GM23248 (cell line): Measurements from ENCODE around the gene TXNDC17. TPM values are rescaled to one million over a fixed set of nuclear protein-coding genes. Genes with fewer than 3 reads are reported as not detected.

Experiments used
- DNase-seq: peaks from one replicate; pipeline ENCODE4 v3.0.0-alpha.2; 2015
- H2AFZ ChIP-seq: fragments of 200-600 bp; sonication (generic); 2 replicates; pipeline ENCODE4 v1.6.1; 2016; ENCODE audit warnings: antibody characterized with exemption
- H3F3A ChIP-seq: fragments of 200-600 bp; sonication (generic); 2 replicates; pipeline ENCODE4 v1.6.1; 2016; ENCODE audit warnings: mild to moderate bottlenecking, antibody characterized with exemption, mixed run types; ENCODE audit not compliant: insufficient read depth
- H3K27ac ChIP-seq: fragments of 200-600 bp; sonication (generic); 2 replicates; pipeline ENCODE4 v1.5.1; 2016; ENCODE audit warnings: mild to moderate bottlenecking
- H3K27me3 ChIP-seq: fragments of 200-600 bp; sonication (generic); replicated peaks from 2 replicates; pipeline ENCODE4 v1.6.1; 2016; ENCODE audit warnings: mild to moderate bottlenecking; ENCODE audit not compliant: insufficient read depth
- H3K36me3 ChIP-seq: fragments of 200-600 bp; sonication (generic); 2 replicates; pipeline ENCODE4 v1.6.1; 2016; ENCODE audit warnings: low read depth, mild to moderate bottlenecking
- H3K4me1 ChIP-seq: fragments of 200-600 bp; sonication (generic); 2 replicates; pipeline ENCODE4 v1.6.1; 2016; ENCODE audit warnings: mild to moderate bottlenecking; ENCODE audit not compliant: insufficient read depth
- H3K4me2 ChIP-seq: fragments of 200-600 bp; sonication (generic); one replicate; pipeline ENCODE4 v1.6.1; 2016; ENCODE audit warnings: mild to moderate bottlenecking; ENCODE audit not compliant: unreplicated experiment
- H3K4me3 ChIP-seq: fragments of 200-600 bp; sonication (generic); 2 replicates; pipeline ENCODE4 v1.5.1; 2016; ENCODE audit warnings: mild to moderate bottlenecking
- H3K79me2 ChIP-seq: fragments of 200-600 bp; sonication (generic); 2 replicates; pipeline ENCODE4 v1.6.1; 2016; ENCODE audit warnings: mild to moderate bottlenecking; ENCODE audit not compliant: insufficient read depth
- H3K9ac ChIP-seq: fragments of 200-600 bp; sonication (generic); 2 replicates; pipeline ENCODE4 v1.6.1; 2016; ENCODE audit warnings: mild to moderate bottlenecking
- H3K9me2 ChIP-seq: fragments of 200-600 bp; sonication (generic); 2 replicates; pipeline ENCODE4 v1.6.1; 2016; ENCODE audit warnings: mixed run types, mild to moderate bottlenecking, moderate library complexity; ENCODE audit not compliant: insufficient read depth
- H3K9me3 ChIP-seq: fragments of 200-600 bp; sonication (generic); one replicate; pipeline ENCODE4 v1.6.1; 2017; ENCODE audit warnings: low read depth
- H4K20me1 ChIP-seq: fragments of 200-600 bp; sonication (generic); 2 replicates; pipeline ENCODE4 v1.6.0; 2016; ENCODE audit not compliant: insufficient read depth
- EZH2 ChIP-seq: fragments of 200-600 bp; sonication (generic); IDR thresholded peaks from 2 replicates; pipeline ENCODE4 v1.6.1; 2018; ENCODE audit warnings: antibody characterized with exemption, mild to moderate bottlenecking; ENCODE audit not compliant: insufficient read depth, poor library complexity, severe bottlenecking
- EZH2phosphoT487 ChIP-seq: fragments of 200-600 bp; sonication (generic); IDR thresholded peaks from 2 replicates; pipeline ENCODE4 v1.6.1; 2018; ENCODE audit warnings: antibody characterized with exemption, moderate library complexity, mild to moderate bottlenecking, low read depth; ENCODE audit not compliant: insufficient read depth
- WGBS, 2 experiments: methylation state at CpG; one replicate each; pipeline ENCODE4 v1.1.6; 2015 to 2017; ENCODE audit warnings: low lambda C conversion rate in 2 of 2, low coverage in 1 of 2; ENCODE audit errors: missing lambda C conversion rate in 2 of 2; 5-methylcytosine and 5-hydroxymethylcytosine counted together
- in situ Hi-C: fragments of 300-500 bp; cut with MboI; formaldehyde crosslinking; loops from 2 replicates; pipeline ENCODE4 v1.15.0; 2020
- polyA plus RNA-seq: library from polyadenylated mRNA; unstranded; fragments of >200 nt; fragmentation: Nextera tagmentation; extraction: Ambion mirVana; gene quantifications from 2 replicates; pipeline ENCODE4 v1.2.1, GENCODE V29; 2016
- total RNA-seq: library from RNA; depleted of rRNA; stranded (reverse); fragments of >200 nt; shearing (Covaris generic); gene quantifications from 2 replicates; pipeline ENCODE4 v1.2.3, GENCODE V29; 2014

The TXNDC17 gene
- total and polyA plus RNA-seq, 2 experiments from 2014 or later, result 152 to 630 TPM

DNA sequence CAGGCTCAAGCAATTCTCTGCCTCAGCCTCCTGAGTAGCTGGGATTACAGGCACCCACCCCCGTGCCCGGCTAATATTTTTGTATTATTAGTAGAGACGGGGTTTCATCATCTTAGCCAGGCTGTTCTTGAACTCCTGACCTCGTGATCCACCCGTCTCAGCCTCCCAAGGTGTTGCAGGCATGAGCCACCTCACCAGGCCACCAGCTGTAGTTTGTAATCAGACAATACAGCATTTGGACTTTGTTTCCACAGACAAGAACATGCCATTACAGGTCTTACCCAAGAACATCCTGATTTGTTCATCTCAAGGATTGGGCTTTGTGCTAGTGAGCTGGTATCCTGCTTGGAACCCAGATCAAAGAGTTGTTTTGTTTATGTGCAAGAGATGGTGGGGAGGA is 40.8 kb downstream of the TXNDC17 start:
- H3K9me2 ChIP-seq, result no peaks in the 10 kb centered on the region
- DNase-seq, result no peak
- no peaks in the 10 kb centered on the region for H3K79me2 ChIP-seq
- no peak overlapping the region for H3K4me2 ChIP-seq
- in situ Hi-C loops, result no loop called here
- H3K9ac ChIP-seq, result no peak overlapping the region
- H3K27ac ChIP-seq, result no peak overlapping the region
- H3K27me3 ChIP-seq, result peaks cover 41% of the 10 kb centered on the region
- 52 to 58% methylated on average over 5 of the region's 5 CpGs for WGBS, 2 experiments
- H2AFZ ChIP-seq, result no peak overlapping the region
- H3K4me3 ChIP-seq, result no peak overlapping the region
- H3F3A ChIP-seq, result no peaks in the 10 kb centered on the region
- H3K9me3 ChIP-seq, result no peaks in the 10 kb centered on the region
- TF ChIP-seq EZH2 (no peak), EZH2phosphoT487 (no peak)
- H3K4me1 ChIP-seq, result no peaks in the 10 kb centered on the region
- no peaks in the 10 kb centered on the region for H3K36me3 ChIP-seq
- no peaks in the 10 kb centered on the region for H4K20me1 ChIP-seq

DNA sequence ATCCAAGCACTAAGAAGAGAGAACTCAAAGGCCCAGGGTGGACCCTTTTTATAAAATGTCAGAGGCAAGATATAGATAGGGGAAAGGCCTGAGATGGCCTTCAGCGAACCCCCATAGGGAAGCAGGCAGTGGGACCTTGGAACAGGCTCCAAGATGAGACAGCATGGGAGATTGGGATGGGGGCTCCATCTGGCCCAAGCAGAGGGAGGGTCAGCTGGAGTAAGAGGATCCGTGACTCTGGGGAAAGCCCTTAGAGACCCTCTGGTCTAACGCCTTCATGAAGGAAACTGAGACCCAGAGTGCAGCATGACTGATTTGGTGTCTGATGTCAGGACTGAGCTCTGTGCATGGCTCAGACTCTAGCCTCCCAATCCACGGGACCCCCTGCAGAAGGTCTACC is 41.5 kb downstream of the TXNDC17 start:
- Histone ChIP-seq H3K36me3 (no peaks in the 10 kb centered on the region), H3K27ac (no peak overlapping the region), H2AFZ (no peak overlapping the region), H3K9me3 (no peaks in the 10 kb centered on the region), H4K20me1 (no peaks in the 10 kb centered on the region), H3K9me2 (no peaks in the 10 kb centered on the region), H3K79me2 (no peaks in the 10 kb centered on the region), H3K4me3 (no peak overlapping the region), H3K4me2 (no peak overlapping the region), H3K9ac (no peak overlapping the region), H3K4me1 (no peaks in the 10 kb centered on the region), H3F3A (no peaks in the 10 kb centered on the region), H3K27me3 (peaks cover 48% of the 10 kb centered on the region)
- TF ChIP-seq EZH2phosphoT487, result no peak
- no peak for TF ChIP-seq EZH2
- DNase-seq, result no peak
- in situ Hi-C loops, result no loop called here
- 41 to 43% methylated on average over 4 of the region's 4 CpGs for WGBS, 2 experiments

DNA sequence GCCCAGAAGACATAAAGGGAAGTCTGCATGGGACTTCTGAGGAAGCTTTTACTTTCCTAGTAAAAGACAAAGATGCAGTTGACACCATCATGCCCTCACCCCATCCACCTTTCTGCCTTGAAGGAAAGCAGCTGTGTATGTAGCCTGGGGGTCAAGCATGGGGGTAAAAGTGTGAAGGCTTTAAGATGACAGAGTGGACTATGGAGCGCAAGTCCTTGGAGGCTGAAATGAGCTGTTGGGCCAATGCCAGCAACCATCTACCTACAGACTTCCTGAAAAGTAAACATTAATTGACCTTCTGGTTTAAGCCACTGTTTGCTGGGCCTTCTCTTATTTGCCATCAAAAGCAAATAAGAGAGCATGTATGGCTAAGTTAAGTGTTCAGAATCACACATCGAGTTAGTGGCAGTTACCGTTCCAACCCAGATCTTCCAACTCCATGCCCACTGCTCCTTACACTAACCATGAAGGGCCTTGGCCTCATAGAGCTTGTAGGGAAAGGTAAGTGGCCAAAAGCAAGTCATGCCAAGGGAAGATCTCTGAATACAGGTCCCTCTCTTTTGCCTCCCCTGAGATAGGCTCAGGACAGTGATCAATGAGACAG is 42.3 kb downstream of the TXNDC17 start:
- no peaks in the 10 kb centered on the region for H3K4me1 ChIP-seq
- H3K9me3 ChIP-seq, result no peaks in the 10 kb centered on the region
- peaks cover 42% of the 10 kb centered on the region for H3K27me3 ChIP-seq
- in situ Hi-C loops, result no loop called here
- no peak overlapping the region for H3K9ac ChIP-seq
- TF ChIP-seq EZH2 (no peak), EZH2phosphoT487 (no peak)
- no peak for DNase-seq
- no peak overlapping the region for H3K4me2 ChIP-seq
- no peak overlapping the region for H3K4me3 ChIP-seq
- 55 to 66% methylated on average over 3 of the region's 3 CpGs for WGBS, 2 experiments
- H3K79me2 ChIP-seq, result no peaks in the 10 kb centered on the region
- no peak overlapping the region for H2AFZ ChIP-seq
- no peaks in the 10 kb centered on the region for H3K36me3 ChIP-seq
- H4K20me1 ChIP-seq, result no peaks in the 10 kb centered on the region
- no peaks in the 10 kb centered on the region for H3F3A ChIP-seq
- H3K27ac ChIP-seq, result no peak overlapping the region
- no peaks in the 10 kb centered on the region for H3K9me2 ChIP-seq

DNA sequence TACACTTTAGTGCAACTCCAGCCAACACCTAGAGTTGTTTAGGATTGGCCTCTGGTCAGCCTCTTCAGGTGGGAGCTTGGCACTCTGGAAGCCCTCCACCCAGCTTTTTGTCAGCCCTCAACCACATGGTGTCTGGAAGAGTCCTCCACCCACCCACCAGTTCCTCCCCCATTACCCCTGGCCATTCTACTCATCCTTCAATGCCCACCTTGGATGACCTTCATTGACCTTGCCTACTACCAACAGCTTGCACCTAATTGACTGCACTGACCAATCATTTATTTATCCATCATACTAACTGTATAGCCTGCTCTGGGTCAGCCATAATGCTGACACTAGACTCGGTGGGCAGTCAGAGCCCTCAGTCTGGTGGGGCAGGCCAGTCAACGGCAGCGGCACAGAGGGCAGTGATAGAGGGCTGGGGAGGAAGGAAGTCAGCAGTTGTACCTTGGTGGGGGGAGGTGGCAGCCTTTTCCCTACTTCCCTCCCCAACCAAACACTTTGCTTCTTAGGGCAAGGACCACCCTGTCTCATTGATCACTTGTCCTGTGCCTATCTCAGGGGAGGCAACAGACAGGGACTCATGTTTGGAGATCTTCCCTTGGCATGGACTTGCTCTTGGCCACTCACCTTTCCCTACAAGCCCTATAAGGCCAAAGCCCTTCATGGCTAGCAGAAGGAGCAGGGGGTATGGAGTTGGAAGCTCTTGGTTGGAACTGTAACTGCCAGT is 43.0 kb downstream of the TXNDC17 start:
- no peak overlapping the region for H3K4me3 ChIP-seq
- H4K20me1 ChIP-seq, result no peaks in the 10 kb centered on the region
- H3K36me3 ChIP-seq, result no peaks in the 10 kb centered on the region
- H2AFZ ChIP-seq, result no peak overlapping the region
- no peaks in the 10 kb centered on the region for H3K9me3 ChIP-seq
- H3K27ac ChIP-seq, result no peak overlapping the region
- H3K4me2 ChIP-seq, result no peak overlapping the region
- 55 to 78% methylated on average over 3 of the region's 3 CpGs for WGBS, 2 experiments
- H3F3A ChIP-seq, result no peaks in the 10 kb centered on the region
- no peak for DNase-seq
- in situ Hi-C loops, result no loop called here
- H3K9ac ChIP-seq, result no peak overlapping the region
- TF ChIP-seq EZH2phosphoT487, result no peak
- TF ChIP-seq EZH2, result no peak
- peaks cover 35% of the 10 kb centered on the region for H3K27me3 ChIP-seq
- H3K4me1 ChIP-seq, result no peaks in the 10 kb centered on the region
- H3K79me2 ChIP-seq, result no peaks in the 10 kb centered on the region
- H3K9me2 ChIP-seq, result no peaks in the 10 kb centered on the region

DNA sequence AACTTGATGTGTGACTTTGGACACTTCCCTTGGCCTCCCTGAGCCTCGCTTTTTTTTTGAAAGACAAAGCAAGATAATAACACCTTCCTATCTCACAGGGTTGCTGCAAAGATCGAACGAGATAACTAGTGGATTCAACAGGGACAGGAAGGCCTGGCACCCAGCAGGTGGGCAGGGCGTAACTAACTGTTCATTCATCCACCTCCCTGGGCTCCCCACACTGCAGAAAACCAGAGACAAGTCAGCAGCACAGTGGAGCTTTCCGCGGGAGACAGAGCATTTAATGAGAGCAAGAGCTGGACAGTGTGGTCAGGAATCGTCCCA is 43.6 kb downstream of the TXNDC17 start:
- Histone ChIP-seq H3K36me3 (no peaks in the 10 kb centered on the region), H3F3A (no peaks in the 10 kb centered on the region), H3K27me3 (peaks cover 31% of the 10 kb centered on the region), H3K4me1 (no peaks in the 10 kb centered on the region), H2AFZ (no peak overlapping the region), H3K4me2 (no peak overlapping the region), H3K79me2 (no peaks in the 10 kb centered on the region), H3K9ac (no peak overlapping the region), H3K9me3 (no peaks in the 10 kb centered on the region), H3K9me2 (no peaks in the 10 kb centered on the region), H3K27ac (no peak overlapping the region), H4K20me1 (no peaks in the 10 kb centered on the region), H3K4me3 (no peak overlapping the region)
- WGBS, 2 experiments, result 30 to 34% methylated on average over 7 of the region's 7 CpGs
- no peak for DNase-seq
- in situ Hi-C loops, result no loop called here
- TF ChIP-seq EZH2phosphoT487 (no peak), EZH2 (no peak)
